Uterus (tissue), 4 donors: ENCODE measurements around the gene SORBS1. TPM values are rescaled to one million over a fixed set of nuclear protein-coding genes. Genes with fewer than 3 reads are reported as not detected.

Experiments
- DNase-seq, 2 donors: peaks; one replicate each; pipeline ENCODE4 v3.0.0-alpha.2; 2019 to 2020
- H3K27ac ChIP-seq, 2 donors: fragments of 200-600 bp; sonication (generic); 1 replicate in 1 of 2; 2 replicates in 1 of 2; pipeline ENCODE4 v1.5.1; 2016 to 2018
- H3K27me3 ChIP-seq, 2 donors: fragments of 200-600 bp; sonication (generic); one replicate each; pipeline ENCODE4 v1.5.1; 2018 to 2019; ENCODE audit warnings: control low read depth in 1 of 2
- H3K36me3 ChIP-seq, 2 donors: fragments of 200-600 bp; sonication (generic); one replicate each; pipeline ENCODE4 v1.5.1; 2019; ENCODE audit warnings: control low read depth in 1 of 2
- H3K4me1 ChIP-seq, 2 donors: fragments of 200-600 bp; sonication (generic); one replicate each; pipeline ENCODE4 v1.5.1; 2018 to 2019; ENCODE audit warnings: control low read depth in 1 of 2
- H3K4me3 ChIP-seq, 2 donors: fragments of 200-600 bp; sonication (generic); 1 replicate in 1 of 2; 2 replicates in 1 of 2; pipeline ENCODE4 v1.5.1; 2018 to 2019; ENCODE audit warnings: mild to moderate bottlenecking in 1 of 2
- H3K9me3 ChIP-seq, 2 donors: fragments of 200-600 bp; sonication (generic); one replicate each; pipeline ENCODE4 v1.5.1; 2019; ENCODE audit warnings: control low read depth in 1 of 2
- CTCF ChIP-seq, 4 experiments: fragments of 200-600 bp in 2 of 4; fragments of 450-650 bp in 2 of 4; sonication (generic) in 2 of 4; IDR thresholded peaks; one replicate each; pipeline ENCODE4 v1.5.1; 2016 to 2019; ENCODE audit warnings: antibody characterized with exemption in 4 of 4, mild to moderate bottlenecking in 2 of 4, moderate library complexity in 1 of 4
- POLR2A ChIP-seq, 2 donors: fragments of 450-650 bp; IDR thresholded peaks; one replicate each; pipeline ENCODE4 v1.6.1; 2016; ENCODE audit warnings: antibody characterized with exemption in 2 of 2, mild to moderate bottlenecking in 1 of 2, moderate library complexity in 1 of 2
- intact Hi-C: fragments of 100-400 bp; cut with DNase I; formaldehyde crosslinking; loops from one replicate; pipeline ENCODE4 v1.15.1; 2023; ENCODE audit warnings: low total_unique reads
- total RNA-seq, 4 donors: library from RNA; depleted of rRNA in 3 of 4; stranded (reverse); fragments of >200 nt in 3 of 4; gene quantifications; one replicate each; pipeline versions ENCODE4 v1.1.0 to v1.2.4, GENCODE V29; 2014 to 2023
- donor health status: DM: yes; HTN: yes; CAD: no.

Gene SORBS1
- total RNA-seq, 4 donors from 2014 or later: 89.9 to 422 (median 271) TPM

GRCh38 chr10:95339863-95340262 lies 221.3 kb downstream of the SORBS1 start:
- H3K4me3 ChIP-seq: no peak overlapping the region
- DNase-seq: no peak
- intact Hi-C loops: no loop called here
- no peaks in the 10 kb centered on the region for H3K4me1 ChIP-seq
- H3K27ac ChIP-seq: no peak overlapping the region
- TF ChIP-seq CTCF (IDR thresholded peaks at IDR 0.05) (no peak), POLR2A (IDR thresholded peaks at IDR 0.05) (no peak)
- no peaks in the 10 kb centered on the region for H3K9me3 ChIP-seq
- no peaks in the 10 kb centered on the region for H3K36me3 ChIP-seq
- no peaks in the 10 kb centered on the region for H3K27me3 ChIP-seq

- peaks cover 0 to 4% of the 10 kb centered on the region in 2 donors for H3K4me1 ChIP-seq
- no peaks in the 10 kb centered on the region for H3K9me3 ChIP-seq
- TF ChIP-seq CTCF (IDR thresholded peaks at IDR 0.05) (no peak), POLR2A (IDR thresholded peaks at IDR 0.05) (no peak)
- DNase-seq: no peak
- no peaks in the 10 kb centered on the region for H3K27me3 ChIP-seq
- intact Hi-C loops: no loop called here
- H3K36me3 ChIP-seq: no peaks in the 10 kb centered on the region
- no peak overlapping the region for H3K27ac ChIP-seq
- no peak overlapping the region for H3K4me3 ChIP-seq
Observed at GRCh38 chr10:95337423-95338160, 223.6 kb downstream of the SORBS1 start.

- Histone ChIP-seq H3K36me3 (no peaks in the 10 kb centered on the region), H3K4me3 (no peak overlapping the region), H3K27me3 (no peaks in the 10 kb centered on the region), H3K27ac (peak overlapping the region in 1 of 2 donors; percentile 9), H3K4me1 (peaks cover 0 to 4% of the 10 kb centered on the region in 2 donors), H3K9me3 (no peaks in the 10 kb centered on the region)
- no peak for DNase-seq
- TF ChIP-seq POLR2A (IDR thresholded peaks at IDR 0.05) (no peak), CTCF (IDR thresholded peaks at IDR 0.05) (no peak)
- intact Hi-C loops: no loop called here
Observed at GRCh38 chr10:95336702-95337101, 224.5 kb downstream of the SORBS1 start.

GRCh38 chr10:95335933-95336699 lies 225.1 kb downstream of the SORBS1 start:
- Histone ChIP-seq H3K4me1 (peaks cover 0 to 4% of the 10 kb centered on the region in 2 donors), H3K27me3 (no peaks in the 10 kb centered on the region), H3K36me3 (no peaks in the 10 kb centered on the region), H3K9me3 (no peaks in the 10 kb centered on the region), H3K27ac (peak overlapping the region in 1 of 2 donors; percentile 87), H3K4me3 (no peak overlapping the region)
- no peak for DNase-seq
- intact Hi-C loops: no loop called here
- TF ChIP-seq CTCF (IDR thresholded peaks at IDR 0.05): no peak
- no peak for TF ChIP-seq POLR2A (IDR thresholded peaks at IDR 0.05)

- Histone ChIP-seq H3K4me3 (no peak overlapping the region), H3K27me3 (no peaks in the 10 kb centered on the region), H3K36me3 (no peaks in the 10 kb centered on the region), H3K4me1 (peaks cover 0 to 4% of the 10 kb centered on the region in 2 donors), H3K27ac (peak overlapping the region; percentile 81 to 87), H3K9me3 (no peaks in the 10 kb centered on the region)
- TF ChIP-seq POLR2A (IDR thresholded peaks at IDR 0.05) (no peak), CTCF (IDR thresholded peaks at IDR 0.05) (no peak)
- intact Hi-C loops: no loop called here
- DNase-seq: no peak
Observed at GRCh38 chr10:95334805-95335144, 226.4 kb downstream of the SORBS1 start.
